ENCODE measurements around the gene TRIM17.

DNA sequence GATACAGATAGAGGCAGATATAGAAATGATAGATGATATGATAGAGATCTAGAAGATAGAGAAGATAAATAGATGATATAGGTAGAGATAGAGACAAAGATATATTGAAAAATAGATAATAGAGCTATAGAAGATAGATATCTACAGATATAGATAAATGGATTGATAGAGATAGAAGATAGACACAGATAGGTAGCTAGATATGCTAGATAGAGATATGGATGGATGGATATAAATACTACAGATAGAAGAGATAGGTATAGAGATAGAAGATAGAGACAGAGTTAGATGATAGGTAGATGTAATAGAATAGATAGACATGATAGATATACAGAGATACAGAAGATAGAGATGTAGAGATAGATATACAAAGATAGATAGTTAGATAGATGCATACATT lies 31.4 kb downstream of the TRIM17 start:
- TF ChIP-seq, protein P1, sequence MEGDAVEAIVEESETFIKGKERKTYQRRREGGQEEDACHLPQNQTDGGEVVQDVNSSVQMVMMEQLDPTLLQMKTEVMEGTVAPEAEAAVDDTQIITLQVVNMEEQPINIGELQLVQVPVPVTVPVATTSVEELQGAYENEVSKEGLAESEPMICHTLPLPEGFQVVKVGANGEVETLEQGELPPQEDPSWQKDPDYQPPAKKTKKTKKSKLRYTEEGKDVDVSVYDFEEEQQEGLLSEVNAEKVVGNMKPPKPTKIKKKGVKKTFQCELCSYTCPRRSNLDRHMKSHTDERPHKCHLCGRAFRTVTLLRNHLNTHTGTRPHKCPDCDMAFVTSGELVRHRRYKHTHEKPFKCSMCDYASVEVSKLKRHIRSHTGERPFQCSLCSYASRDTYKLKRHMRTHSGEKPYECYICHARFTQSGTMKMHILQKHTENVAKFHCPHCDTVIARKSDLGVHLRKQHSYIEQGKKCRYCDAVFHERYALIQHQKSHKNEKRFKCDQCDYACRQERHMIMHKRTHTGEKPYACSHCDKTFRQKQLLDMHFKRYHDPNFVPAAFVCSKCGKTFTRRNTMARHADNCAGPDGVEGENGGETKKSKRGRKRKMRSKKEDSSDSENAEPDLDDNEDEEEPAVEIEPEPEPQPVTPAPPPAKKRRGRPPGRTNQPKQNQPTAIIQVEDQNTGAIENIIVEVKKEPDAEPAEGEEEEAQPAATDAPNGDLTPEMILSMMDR (conservative IDR thresholded peaks at IDR 0.05; ENCODE audit: low read depth, low read length): no peak
- TF ChIP-seq EZH2 (IDR thresholded peaks at IDR 0.05; ENCODE audit: low read length, unreplicated experiment) (no peak), EZH2phosphoT487 (IDR thresholded peaks at IDR 0.05; ENCODE audit: borderline replicate concordance, low read length) (no peak)

All from PC-3 (cell line).